HepG2 (cell line): ENCODE data around the gene FCHSD1. TPM values are rescaled to one million over a fixed set of nuclear protein-coding genes. Genes with fewer than 3 reads are reported as not detected.

ENCODE experiments used
- ATRX ChIP-seq: sonication (generic); formaldehyde crosslinking; IDR thresholded peaks from 2 replicates; pipeline ENCODE4 v1.4.0; 2020; ENCODE audit warnings: missing genetic modification reagents, borderline replicate concordance
- DNMT1 ChIP-seq: sonication (generic); formaldehyde crosslinking; IDR thresholded peaks from 2 replicates; pipeline ENCODE4 v1.5.1; 2020; ENCODE audit warnings: mild to moderate bottlenecking, missing genetic modification reagents
- ESRRA ChIP-seq: sonication (generic); formaldehyde crosslinking; IDR thresholded peaks from 2 replicates; pipeline ENCODE4 v1.5.1; 2020; ENCODE audit warnings: mild to moderate bottlenecking, low read depth, missing genetic modification reagents
- FOXJ3 ChIP-seq: sonication (generic); formaldehyde crosslinking; IDR thresholded peaks from 2 replicates; pipeline ENCODE4 v1.4.0; 2020; ENCODE audit warnings: missing genetic modification reagents, mild to moderate bottlenecking, borderline replicate concordance
- HES4 ChIP-seq: sonication (generic); formaldehyde crosslinking; IDR thresholded peaks from 2 replicates; pipeline ENCODE4 v1.9.0; 2021; ENCODE audit warnings: mild to moderate bottlenecking, missing genetic modification reagents, borderline replicate concordance
- HNRNPL ChIP-seq: fragments of 200-400 bp; formaldehyde crosslinking; IDR thresholded peaks from 2 replicates; pipeline ENCODE4 v1.6.1; 2017; ENCODE audit warnings: mild to moderate bottlenecking, low read depth, low read length
- HOXA7 ChIP-seq: sonication (generic); formaldehyde crosslinking; IDR thresholded peaks from 2 replicates; pipeline ENCODE4 v1.8.1; 2022; ENCODE audit warnings: mild to moderate bottlenecking, missing genetic modification reagents, moderate library complexity
- IKZF4 ChIP-seq: sonication (generic); formaldehyde crosslinking; IDR thresholded peaks from 2 replicates; pipeline ENCODE4 v1.5.1; 2020; ENCODE audit warnings: borderline replicate concordance, mild to moderate bottlenecking, low read depth, missing genetic modification reagents; ENCODE audit errors: not compliant biosample characterization
- JUND ChIP-seq: sonication (generic); formaldehyde crosslinking; IDR thresholded peaks from 2 replicates; pipeline ENCODE4 v1.8.0; 2022; ENCODE audit warnings: mild to moderate bottlenecking, missing genetic modification reagents
- KDM6A ChIP-seq: IDR thresholded peaks from 2 replicates; pipeline ENCODE4 v1.6.1; 2016; ENCODE audit warnings: low read depth
- MAFF ChIP-seq: IDR thresholded peaks from 2 replicates; pipeline ENCODE4 v1.6.1; 2011; ENCODE audit warnings: low read depth, low read length, improper control_type of control experiment
- NPAS2 ChIP-seq: sonication (generic); formaldehyde crosslinking; IDR thresholded peaks from 2 replicates; pipeline ENCODE4 v1.8.0; 2022; ENCODE audit warnings: mild to moderate bottlenecking, missing genetic modification reagents, borderline replicate concordance
- NR2C2 ChIP-seq: sonication (generic); formaldehyde crosslinking; IDR thresholded peaks from 2 replicates; pipeline ENCODE4 v1.4.0; 2020; ENCODE audit warnings: missing genetic modification reagents, mild to moderate bottlenecking, moderate library complexity, borderline replicate concordance
- RFXAP ChIP-seq: sonication (generic); formaldehyde crosslinking; IDR thresholded peaks from 2 replicates; pipeline ENCODE4 v1.4.0; 2020; ENCODE audit warnings: missing genetic modification reagents, borderline replicate concordance
- TBX2 ChIP-seq: sonication (generic); formaldehyde crosslinking; IDR thresholded peaks from 2 replicates; pipeline ENCODE4 v1.5.0; 2020; ENCODE audit warnings: missing genetic modification reagents, mild to moderate bottlenecking, borderline replicate concordance
- XRCC5 ChIP-seq: fragments of 200-400 bp; formaldehyde crosslinking; optimal IDR thresholded peaks from 2 replicates; pipeline ENCODE3; 2017; ENCODE audit warnings: mild to moderate bottlenecking, low read length
- ZNF230 ChIP-seq: sonication (generic); formaldehyde crosslinking; IDR thresholded peaks from 2 replicates; pipeline ENCODE4 v1.4.0; 2020; ENCODE audit warnings: mild to moderate bottlenecking, missing genetic modification reagents
- ZNF274 ChIP-seq: sonication (generic); formaldehyde crosslinking; IDR thresholded peaks from 2 replicates; pipeline ENCODE4 v1.5.1; 2020; ENCODE audit warnings: mild to moderate bottlenecking, missing genetic modification reagents
- ZNF317 ChIP-seq: sonication (generic); formaldehyde crosslinking; IDR thresholded peaks from 2 replicates; pipeline ENCODE4 v1.5.0; 2020; ENCODE audit warnings: mild to moderate bottlenecking, missing genetic modification reagents
- ZNF33B ChIP-seq: sonication (generic); formaldehyde crosslinking; IDR thresholded peaks from 2 replicates; pipeline ENCODE4 v1.5.1; 2020; ENCODE audit warnings: mild to moderate bottlenecking, missing genetic modification reagents
- ZNF547 ChIP-seq: sonication (generic); formaldehyde crosslinking; IDR thresholded peaks from 2 replicates; pipeline ENCODE4 v1.5.1; 2020; ENCODE audit warnings: mild to moderate bottlenecking, missing genetic modification reagents
- ZNF562 ChIP-seq: sonication (generic); formaldehyde crosslinking; IDR thresholded peaks from 2 replicates; pipeline ENCODE4 v1.8.0; 2022; ENCODE audit warnings: missing genetic modification reagents, borderline replicate concordance
- ZNF569 ChIP-seq: sonication (generic); formaldehyde crosslinking; IDR thresholded peaks from 2 replicates; pipeline ENCODE4 v1.5.0; 2020; ENCODE audit warnings: mild to moderate bottlenecking, missing genetic modification reagents, moderate library complexity, borderline replicate concordance
- ZNF577 ChIP-seq: sonication (generic); formaldehyde crosslinking; IDR thresholded peaks from 2 replicates; pipeline ENCODE4 v1.4.0; 2020; ENCODE audit warnings: mild to moderate bottlenecking, low read depth, missing genetic modification reagents, borderline replicate concordance
- polyA plus RNA-seq, 8 experiments: library from polyadenylated mRNA; depleted of rRNA in 3 of 8; stranded (reverse) in 7 of 8; unstranded in 1 of 8; fragments of >200 nt; fragmentation: Illumina TruSeq in 4 of 8; extraction: Trizol in 4 of 8; gene quantifications; 2 replicates each; pipeline versions ENCODE4 v1.2.1 to v1.2.3, GENCODE V29; 2011 to 2016; ENCODE audit warnings: low read depth in 4 of 8, missing spikeins in 1 of 8, mixed read lengths in 1 of 8; ENCODE audit not compliant: insufficient read depth in 1 of 8
- total RNA-seq, 5 experiments: library from RNA; depleted of rRNA; stranded (reverse); fragments of >200 nt; fragmentation: Illumina TruSeq; extraction: Trizol; gene quantifications; 2 replicates each; pipeline ENCODE4 v1.2.3, GENCODE V29; 2016; ENCODE audit warnings: low read depth in 1 of 5
- TF ChIP-seq, protein P1 (sequence below): sonication (generic); formaldehyde crosslinking; IDR thresholded peaks from 2 replicates; pipeline ENCODE4 v1.4.0; 2020; ENCODE audit warnings: missing genetic modification reagents
- TF ChIP-seq, protein P2 (sequence below): IDR thresholded peaks from 2 replicates; pipeline ENCODE4 v1.6.1; 2016; ENCODE audit warnings: low read depth

Gene FCHSD1
- total and polyA plus RNA-seq, 2 of the 13 experiments (the other 11 are each of a cell fraction or from before 2014, with no cell fraction given) = 5.5 to 15.4 TPM

- TF ChIP-seq NPAS2 (CRISPR knock-in tag) (no peak), XRCC5 (peak; percentile 93), HOXA7 (CRISPR knock-in tag) (no peak), ZNF547 (CRISPR knock-in tag) (no peak), FOXJ3 (CRISPR knock-in tag) (no peak; the same call in 1 of the 2 replicates), KDM6A (CRISPR knock-in tag) (no peak), DNMT1 (CRISPR knock-in tag) (no peak), NR2C2 (CRISPR knock-in tag) (peak; percentile 66; the same call in 1 of the 2 replicates), ZNF317 (CRISPR knock-in tag) (peak; percentile 78), ZNF569 (CRISPR knock-in tag) (no peak), HNRNPL (no peak), TBX2 (peak; percentile 72; the same call in 1 of the 2 replicates), ATRX (no peak), ZNF577 (CRISPR knock-in tag) (no peak), ZNF274 (no peak), IKZF4 (no peak), HES4 (peak; percentile 71; the same call in 1 of the 2 replicates), RFXAP (CRISPR knock-in tag) (peak; percentile 21; the same call in 1 of the 2 replicates), MAFF (no peak), ZNF33B (CRISPR knock-in tag) (no peak; the same call in 1 of the 2 replicates), ZNF562 (CRISPR knock-in tag) (no peak), ZNF230 (CRISPR knock-in tag) (peak; percentile 82; the same call in 1 of the 2 replicates), ESRRA (peak; percentile 51; the same call in 1 of the 2 replicates), JUND (CRISPR knock-in tag) (0 out of 2 replicates have a peak, but pooled peaks have one; percentile 51)
- TF ChIP-seq, protein P1, sequence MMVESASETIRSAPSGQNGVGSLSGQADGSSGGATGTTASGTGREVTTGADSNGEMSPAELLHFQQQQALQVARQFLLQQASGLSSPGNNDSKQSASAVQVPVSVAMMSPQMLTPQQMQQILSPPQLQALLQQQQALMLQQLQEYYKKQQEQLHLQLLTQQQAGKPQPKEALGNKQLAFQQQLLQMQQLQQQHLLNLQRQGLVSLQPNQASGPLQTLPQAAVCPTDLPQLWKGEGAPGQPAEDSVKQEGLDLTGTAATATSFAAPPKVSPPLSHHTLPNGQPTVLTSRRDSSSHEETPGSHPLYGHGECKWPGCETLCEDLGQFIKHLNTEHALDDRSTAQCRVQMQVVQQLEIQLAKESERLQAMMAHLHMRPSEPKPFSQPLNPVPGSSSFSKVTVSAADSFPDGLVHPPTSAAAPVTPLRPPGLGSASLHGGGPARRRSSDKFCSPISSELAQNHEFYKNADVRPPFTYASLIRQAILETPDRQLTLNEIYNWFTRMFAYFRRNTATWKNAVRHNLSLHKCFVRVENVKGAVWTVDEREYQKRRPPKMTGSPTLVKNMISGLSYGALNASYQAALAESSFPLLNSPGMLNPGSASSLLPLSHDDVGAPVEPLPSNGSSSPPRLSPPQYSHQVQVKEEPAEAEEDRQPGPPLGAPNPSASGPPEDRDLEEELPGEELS = peak; percentile 69
- TF ChIP-seq, protein P2, sequence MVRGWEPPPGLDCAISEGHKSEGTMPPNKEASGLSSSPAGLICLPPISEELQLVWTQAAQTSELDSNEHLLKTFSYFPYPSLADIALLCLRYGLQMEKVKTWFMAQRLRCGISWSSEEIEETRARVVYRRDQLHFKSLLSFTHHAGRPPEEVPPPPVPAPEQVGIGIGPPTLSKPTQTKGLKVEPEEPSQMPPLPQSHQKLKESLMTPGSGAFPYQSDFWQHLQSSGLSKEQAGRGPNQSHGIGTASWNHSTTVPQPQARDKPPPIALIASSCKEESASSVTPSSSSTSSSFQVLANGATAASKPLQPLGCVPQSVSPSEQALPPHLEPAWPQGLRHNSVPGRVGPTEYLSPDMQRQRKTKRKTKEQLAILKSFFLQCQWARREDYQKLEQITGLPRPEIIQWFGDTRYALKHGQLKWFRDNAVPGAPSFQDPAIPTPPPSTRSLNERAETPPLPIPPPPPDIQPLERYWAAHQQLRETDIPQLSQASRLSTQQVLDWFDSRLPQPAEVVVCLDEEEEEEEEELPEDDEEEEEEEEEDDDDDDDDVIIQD (CRISPR knock-in tag) = peak; percentile 70
These were observed 32.2 kb downstream of the FCHSD1 start, which contains the start of gene DIAPH1 (continued) for GRCh38 chr5:141618804-141619554.
